DMS153 treated with DMSO at 0.1 percent for 48 hours (cell line): Measurements from ENCODE around the gene MYO1B.

Source experiments
- DNase-seq: peaks from one replicate; lab custom pipeline; 2025; ENCODE audit not compliant: unreplicated experiment; lab: John Stamatoyannopoulos, UW

The MYO1B gene

DNA sequence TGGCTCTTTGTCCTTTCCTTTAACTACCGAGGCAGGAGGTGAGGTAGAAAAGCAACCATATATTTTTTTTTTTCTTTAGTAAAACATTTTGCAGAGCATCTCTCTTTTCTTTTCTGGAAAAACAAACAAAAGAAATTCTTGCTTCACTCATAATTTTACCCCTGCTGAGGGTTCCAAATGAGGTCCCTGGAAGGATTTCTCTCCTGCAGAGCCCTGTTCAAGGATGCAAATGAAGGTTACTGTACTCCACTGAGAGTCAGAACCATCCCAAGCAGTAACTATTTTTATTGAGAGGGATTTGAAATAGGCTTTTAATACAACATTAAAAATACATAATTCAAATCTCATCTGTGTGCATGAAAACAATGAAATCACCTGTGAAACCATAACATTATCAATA, 19.5 kb upstream of the MYO1B start:
- DNase-seq, result no peak

DNA sequence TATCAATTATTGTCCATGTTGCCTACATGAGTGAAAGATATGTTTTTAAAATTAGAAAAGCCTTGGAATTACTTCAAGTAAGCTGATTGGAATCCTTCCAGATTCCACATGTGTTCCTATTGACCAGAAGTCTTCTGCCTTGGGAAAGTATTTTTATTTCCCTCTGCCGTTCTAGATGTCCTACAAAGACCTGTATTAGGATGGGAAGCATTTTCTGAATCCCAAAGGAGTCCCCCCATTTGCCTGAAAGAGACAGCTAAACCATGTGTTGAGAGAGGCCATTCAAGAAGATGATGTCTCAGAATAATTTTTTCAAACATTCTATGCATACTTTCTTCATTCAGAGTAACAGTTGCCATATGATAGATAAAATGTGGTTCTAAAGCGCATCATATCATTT, 19.0 kb upstream of the MYO1B start:
- DNase-seq, result no peak

DNA sequence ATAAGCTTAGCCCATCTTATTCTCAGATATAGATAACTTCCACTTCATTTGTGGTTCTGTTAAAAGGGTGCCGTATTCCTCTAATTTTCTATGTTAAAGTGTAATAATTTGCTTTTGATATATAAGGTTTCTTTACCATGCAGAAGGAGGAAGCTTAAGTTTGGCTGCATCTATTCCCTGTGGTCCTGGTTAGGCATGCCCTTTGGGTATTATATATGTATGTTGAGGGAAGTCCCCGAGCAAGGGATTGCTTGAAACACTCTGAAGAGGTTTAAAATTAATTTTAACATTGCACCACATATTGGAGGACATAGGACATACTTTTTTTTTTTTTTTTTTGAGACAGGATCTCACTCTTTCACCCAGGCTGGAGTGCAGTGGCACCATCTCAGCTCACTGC, 16.9 kb upstream of the MYO1B start:
- DNase-seq, result no peak

DNA sequence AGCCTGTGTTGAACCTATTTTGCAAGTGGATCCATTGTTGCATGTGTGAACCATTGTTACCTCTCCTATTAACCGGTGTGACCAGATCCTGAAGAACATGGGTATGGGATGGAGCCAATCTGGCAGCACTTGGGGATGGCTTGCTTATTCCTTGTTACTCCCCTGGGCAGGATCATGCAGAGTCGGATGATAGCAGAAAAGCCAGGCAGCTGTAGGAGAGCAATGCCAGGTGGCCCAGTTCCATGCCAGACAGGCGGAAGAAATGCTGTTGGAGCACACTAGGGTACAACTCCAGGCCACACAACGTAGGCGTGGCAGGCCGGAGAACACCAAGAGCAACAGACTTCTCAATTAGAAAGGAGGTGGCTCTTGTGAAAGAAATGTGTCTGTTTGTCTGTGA, 16.3 kb upstream of the MYO1B start:
- no peak for DNase-seq

DNA sequence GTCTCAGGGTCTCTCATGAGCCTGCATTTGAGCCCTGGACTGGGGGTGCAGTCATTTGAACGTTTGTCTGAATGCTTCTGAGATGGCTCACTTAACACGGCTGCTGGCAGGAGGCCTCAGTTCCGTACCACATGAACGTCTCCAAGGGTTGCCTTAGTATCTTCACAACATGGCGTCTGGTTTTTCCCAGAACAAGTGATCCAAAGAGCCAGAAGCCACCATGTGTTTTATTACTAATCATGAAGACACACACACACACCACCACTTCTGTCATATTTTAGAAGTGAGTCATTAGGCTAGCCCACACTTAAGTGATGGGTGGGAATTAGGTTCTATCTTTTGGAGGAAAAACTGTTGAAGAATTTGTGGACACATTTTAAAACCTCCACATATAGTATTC, 15.0 kb upstream of the MYO1B start:
- no peak for DNase-seq

DNA sequence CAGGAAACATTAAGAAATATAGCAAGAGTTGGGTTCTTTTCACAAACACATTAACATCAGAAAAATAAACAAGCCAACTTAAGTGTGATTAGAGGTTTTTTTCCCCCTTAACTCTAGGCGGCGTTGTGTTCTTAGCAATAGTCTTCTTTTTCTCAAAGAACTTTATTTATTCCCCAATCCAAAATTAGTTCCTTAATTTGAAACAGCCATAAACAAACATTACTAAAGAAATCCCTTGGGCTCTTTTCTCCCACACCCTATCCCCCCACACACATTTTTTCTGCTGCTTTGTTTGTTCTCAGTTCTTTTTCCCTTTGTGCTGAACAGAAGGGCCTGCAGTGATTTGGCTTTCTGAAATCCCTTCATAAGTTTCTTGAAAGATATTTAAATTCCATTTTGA, 13.2 kb upstream of the MYO1B start:
- no peak for DNase-seq

DNA sequence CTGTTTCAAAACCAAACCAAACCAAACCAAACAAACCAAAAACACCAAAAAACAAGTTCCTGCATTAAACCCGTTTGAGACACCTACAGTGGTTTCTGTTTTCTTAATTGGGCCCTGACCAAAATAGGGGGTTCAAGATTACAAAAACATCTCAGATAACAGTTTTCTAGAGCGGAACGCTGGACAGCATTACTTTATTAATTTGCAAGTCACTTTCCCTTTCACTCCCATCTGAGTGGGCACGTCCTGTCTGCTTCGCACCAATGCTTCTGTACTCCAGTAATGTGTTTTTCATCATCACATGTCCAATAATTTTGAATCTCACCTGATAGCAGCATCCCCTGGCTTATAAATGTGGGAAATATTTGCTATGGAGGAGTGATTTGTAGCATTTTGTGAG, 11.7 kb upstream of the MYO1B start:
- DNase-seq, result no peak

DNA sequence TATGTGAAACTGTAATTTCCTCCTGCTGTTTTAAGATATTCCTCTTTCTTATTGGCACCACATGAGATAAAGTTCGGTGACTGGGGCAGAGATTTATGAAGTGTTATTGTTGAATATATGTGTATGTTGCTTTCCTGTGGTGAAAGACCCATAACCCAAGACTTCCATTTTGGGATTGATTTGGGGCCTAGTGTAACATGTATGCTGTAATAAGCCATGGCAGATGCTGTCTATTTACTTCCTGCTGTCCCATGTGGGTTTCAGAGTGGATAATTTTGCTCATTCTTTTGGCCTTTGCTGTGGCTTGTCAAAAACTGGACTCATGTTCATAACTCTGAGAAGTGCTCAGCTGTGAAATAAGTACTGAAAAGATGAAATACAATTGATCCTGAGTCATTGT, 10.8 kb upstream of the MYO1B start:
- no peak for DNase-seq

DNA sequence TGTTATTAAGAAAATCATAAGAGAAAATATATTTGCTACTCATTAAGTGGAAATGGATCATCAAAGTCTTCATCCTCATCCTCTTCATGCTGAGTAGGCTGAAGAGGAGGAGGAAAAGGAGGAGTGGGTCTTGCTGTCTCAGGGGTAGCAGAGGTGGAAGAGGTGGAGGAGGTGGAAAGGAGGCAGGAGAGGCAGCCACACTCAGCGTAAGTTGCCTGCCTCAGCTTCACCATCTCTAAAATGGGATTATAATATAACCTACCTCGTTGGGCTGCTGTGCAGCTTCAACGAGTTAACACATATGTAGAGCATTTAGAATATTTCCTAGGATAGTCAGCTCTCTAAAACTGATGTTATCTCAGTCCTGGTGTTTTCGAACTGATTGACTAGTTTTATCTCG, 4.3 kb upstream of the MYO1B start:
- no peak for DNase-seq

DNA sequence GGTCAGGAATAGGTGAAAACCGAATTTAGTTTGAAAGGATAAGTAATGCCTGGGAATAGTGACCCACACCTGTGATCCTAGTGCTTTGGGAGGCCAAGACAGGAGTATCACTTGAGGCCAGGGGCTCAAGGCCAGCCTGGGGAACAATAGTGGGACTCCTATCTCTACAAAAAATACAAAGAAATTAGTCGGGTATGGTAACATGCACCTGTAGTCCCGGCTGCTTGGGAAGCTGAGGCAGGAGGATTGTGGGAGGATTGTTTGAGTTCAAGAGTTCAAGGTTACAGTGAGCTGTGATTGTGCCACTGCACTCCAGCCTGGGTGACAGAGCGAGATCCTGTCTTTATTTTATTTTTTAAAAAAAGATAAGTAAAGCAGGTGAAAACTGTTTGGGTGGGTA, 3.8 kb upstream of the MYO1B start:
- no peak for DNase-seq

DNA sequence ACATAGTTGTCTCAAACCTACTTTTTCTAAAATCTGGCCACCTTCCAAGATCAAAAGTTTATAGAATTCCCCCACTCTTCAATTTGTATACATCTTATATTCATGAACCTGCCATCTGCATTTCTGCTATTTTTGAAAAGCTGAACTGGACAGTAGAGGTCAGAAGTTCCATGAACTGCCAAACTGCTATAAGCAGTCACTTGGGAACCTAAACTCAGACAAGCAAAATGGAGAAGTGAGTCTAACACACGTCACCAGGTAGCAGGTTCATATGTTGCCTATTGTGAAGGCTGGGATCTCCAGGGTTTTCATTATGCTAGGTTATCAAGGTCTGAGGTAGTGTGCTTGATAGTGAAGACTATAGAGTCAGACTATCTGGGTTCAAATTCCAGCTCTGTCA, 2.0 kb upstream of the MYO1B start:
- DNase-seq, result no peak

DNA sequence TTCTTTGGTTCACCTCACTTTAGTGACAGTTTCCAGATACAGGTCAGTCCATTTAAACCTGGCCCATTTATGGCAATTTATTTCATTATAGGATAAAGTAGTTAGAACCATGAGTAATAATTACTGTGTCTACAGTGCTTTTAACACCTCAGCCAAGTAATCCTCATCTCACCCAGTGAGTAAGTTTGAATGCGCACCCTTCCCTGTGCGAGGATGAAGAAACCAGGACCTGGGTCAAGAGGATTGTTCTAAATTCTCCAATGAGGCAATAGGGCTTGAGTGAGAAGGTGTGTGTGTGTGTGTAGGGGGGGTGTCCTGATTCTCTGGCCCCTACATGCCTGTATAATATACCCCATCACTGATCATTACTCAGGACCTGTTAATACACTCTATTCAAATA, 854 bp upstream of the MYO1B start:
- no peak for DNase-seq

DNA sequence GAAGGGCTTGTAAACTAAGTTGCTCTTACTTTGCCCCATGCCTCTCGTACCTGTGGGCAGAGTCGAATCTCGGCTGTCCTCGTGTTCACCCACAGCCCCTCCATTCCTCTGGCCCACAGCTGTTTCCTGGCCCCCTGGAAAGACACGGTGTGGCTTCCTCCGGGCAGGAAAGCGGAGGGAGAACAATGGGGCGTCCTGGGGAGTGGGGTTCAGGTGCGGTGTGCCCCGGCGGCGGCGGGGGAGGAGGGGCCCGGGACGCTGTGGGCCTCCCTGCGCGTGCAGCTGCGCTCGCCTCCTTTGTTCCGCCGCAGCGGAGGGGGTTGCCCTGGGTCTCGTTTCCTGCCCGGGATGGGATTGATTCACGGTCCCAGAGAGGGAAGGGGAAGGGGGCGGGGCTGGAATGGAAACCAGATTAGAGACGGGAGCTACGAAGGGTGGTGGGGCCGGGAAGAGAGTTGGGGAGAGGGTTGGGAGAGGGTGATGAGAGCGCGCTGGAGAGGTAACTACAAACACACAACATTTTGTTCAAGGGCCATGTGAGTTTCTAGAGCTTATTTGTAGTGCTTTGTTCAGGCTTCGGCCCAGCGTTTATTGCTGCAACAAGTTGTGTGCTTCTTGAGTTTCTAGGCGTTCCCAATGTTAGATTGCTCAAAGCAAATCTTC, 796 bp downstream of the MYO1B start:
- peak; percentile 60 for DNase-seq

DNA sequence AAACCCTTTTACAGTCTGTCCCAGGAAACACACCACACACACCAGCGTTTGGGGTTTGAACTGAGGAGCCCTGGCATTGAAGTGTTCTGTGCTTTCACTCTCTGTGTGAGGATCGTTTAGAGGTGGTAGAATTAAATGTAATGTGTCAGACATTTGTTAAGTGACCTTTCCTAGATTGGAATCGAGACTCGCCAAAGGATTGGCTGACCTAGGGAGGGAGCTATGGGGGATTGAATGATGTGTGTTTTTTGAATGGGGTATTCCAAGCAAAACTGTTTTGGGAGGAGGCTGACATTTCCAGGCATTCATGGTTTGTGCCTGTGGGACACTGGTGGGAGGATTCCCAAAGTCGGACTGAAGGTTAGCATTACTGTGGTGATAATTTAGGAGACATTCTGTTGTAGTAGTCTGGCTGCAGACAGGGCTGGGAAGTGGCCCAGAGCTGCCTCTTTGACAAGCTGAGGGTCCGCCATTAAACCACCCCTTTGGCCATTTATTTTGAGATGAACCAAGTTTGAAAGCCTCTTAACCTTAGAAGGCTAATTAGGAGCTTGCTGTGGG, 1.7 kb downstream of the MYO1B start:
- no peak for DNase-seq

DNA sequence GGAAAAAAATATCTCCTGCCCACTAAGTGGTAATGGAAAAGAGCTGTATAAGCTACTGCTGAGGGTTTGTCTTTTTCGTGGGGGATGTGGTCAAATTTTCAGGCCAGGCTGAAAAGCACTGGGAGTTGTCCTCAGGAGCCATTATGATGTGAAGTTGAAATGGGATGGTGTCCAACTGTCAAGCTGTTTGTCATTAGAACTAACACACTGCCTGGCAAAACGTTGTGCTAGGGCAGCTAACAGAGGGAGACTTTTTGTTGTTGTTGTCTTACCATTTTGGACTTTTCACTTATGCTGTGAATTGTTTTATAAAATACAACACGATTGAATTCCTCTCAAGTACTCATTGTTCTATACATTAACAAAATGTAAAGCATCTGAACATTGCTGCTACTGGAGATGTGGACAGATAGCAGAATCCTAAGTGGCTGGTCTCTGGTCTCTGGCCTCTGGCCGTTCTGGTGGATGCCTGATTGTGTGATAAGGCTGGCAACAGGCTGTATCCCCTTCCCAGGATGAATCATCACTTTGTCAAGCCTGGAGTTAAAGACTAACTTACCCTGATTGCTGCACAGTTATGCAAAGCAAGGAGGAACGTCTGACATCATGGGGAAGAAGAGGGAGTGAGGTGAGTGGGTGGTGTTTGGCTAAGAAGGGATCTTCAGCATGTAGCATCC, 2.3 kb downstream of the MYO1B start:
- DNase-seq, result no peak

DNA sequence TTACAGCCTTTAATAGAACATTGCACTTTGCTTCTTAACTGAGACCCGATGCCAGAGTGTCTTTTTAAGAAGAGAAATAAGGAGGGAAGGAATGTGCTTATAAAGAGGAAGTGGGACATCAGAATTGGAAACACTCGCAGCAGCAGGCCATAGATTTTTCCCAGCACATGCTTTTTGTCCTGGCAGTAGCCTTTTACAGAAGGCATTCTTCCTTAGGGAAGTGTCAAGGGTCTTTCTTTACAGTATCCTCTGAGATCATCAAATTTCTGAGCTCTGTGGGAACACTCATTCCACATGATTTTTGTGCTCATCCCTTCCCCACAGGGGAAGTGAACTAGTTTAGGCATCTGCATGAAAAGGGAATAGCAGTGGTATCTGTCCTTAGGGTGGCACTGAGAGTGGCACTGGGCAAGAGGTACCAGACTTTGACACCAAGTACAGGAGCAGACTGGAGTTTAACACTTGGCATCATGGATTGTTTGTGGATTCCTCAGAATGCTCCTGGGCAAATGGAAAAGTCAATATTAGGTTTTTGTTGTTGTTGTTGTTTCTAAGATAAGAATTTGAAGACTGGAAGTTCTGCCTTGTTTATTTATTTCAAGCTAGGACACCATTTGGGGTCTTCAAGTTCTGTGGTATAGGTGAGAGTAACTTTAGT, 4.1 kb downstream of the MYO1B start:
- no peak for DNase-seq

DNA sequence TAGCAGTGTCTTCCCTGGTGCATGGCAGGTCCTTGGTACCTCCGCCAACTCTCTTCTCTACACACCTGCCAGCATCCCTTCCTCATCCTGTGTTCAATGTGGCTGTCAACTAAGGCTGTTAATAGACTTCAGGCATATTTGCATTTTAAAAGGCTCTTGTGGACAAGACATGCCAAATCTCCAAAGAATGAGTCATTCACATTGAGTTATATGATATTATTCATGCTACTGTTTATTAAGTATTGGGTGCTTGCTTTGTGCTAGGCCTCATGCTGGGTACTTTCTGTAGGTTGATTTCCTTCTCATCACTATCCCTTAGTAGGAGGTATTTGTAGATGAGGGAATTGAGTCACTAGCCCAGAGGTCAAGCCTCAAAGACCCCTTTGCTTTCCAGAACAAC, 5.2 kb downstream of the MYO1B start:
- no peak for DNase-seq

DNA sequence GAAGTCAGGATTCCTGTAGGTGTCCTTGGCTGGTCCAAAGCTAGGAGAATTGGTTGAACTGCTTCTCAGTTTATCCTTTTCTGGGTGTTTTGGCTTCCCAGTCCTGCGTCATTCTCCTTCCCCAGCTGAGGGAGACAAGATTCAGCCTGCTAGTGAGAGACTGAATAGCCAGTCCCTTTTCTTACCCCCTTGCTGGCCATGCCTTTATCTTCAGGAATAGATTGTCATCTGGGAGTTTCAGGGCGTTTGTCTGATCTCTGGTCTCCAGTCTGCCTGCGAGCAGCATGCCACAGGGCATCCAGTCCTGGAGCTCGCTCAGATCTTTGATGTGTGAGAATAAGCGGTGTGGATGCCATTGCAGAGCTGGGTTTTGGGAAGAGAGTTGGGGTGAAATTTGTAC, 5.8 kb downstream of the MYO1B start:
- DNase-seq, result no peak

DNA sequence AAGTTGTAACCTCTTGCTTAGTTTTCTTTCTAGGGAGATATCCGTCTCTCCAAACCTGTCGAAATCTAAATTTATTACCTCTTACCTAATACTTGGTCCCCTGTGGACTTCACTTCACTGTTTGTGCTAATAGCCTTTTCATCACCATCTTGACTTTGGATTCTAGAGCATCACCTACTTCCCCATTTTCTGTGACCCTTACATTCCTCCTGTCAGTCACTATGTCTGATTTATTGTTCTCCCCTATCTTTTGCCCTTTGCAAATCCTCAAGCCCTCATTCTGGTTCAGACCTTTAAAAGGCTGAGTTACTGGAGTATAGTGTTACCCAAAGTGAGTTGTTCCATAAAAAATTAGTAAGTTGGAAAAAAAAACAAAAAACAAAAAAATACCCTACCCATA, 7.5 kb downstream of the MYO1B start:
- DNase-seq, result no peak

DNA sequence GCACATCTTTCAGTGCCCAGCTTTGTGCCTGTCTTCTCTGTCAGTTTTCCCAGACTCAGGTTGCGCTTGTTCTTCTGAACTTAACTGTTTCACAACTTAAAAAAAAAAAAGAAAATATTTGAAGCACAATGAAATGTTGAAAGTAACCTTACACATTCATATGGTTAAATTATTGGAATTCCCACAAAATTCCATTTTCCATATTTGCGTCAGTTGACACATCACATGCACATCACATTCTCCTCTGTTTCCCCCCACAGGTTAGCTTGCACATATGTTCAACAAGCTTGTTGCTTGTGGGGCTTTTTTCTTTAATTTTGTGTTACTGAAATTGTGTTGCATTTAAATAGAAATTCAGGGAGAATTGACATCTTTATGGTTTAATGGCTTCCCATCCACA, 8.3 kb downstream of the MYO1B start:
- no peak for DNase-seq

DNA sequence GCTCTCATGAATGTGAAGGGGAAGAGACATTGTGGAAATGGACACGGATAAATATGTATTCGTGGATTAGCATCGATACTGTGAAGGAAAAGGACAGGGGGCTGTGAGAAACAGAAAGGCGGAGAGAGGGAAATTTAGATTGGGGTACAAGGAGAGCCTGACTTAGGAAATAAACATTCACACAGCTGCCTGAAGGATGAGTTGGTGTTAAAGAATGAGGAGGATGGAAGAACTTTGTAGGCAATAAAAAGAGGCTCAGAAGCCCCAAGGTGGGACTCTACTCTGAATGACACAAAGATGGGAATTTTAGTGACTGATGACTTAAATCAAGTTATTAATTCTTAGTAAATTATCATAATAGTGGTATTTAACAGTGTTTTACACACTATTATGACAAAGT, 10.1 kb downstream of the MYO1B start:
- DNase-seq, result no peak

DNA sequence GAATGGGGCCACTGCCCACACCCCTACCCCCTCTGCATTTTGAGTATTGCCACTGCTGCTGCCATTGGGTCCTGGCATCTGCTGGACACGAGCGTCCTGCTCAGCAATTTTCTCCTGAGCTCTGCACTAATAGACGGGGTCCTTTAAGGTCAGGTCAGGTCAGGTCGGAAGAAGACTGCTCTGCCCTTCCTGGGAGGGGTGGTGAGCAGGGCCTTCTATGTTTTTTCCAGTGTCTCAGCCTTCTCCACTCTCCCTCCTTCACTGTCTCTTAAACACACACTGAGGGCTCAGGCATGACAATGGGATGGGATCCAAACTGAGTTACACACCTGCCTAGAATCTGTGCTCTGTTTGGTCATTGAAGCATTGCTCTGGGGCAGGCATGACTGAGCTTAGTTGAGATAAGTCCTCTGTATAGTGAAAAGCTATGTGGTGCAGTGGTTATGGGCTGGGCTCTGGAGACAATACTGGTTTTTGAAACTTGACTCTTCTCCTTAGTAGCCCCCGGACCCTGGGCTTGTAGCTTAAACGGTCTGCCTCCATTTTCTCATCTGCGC, 10.6 kb downstream of the MYO1B start:
- no peak for DNase-seq
